ENCODE measurements around the gene DACH1. TPM values are rescaled to one million over a fixed set of nuclear protein-coding genes. Genes with fewer than 3 reads are reported as not detected.

DACH1 gene
- total RNA-seq, 4 donors from 2014 or later: 0.38 to 5.8 (median 2.5) TPM

GRCh38 chr13:71590654-71591148, 276.3 kb downstream of the DACH1 start:
- no peak for DNase-seq (ENCODE audit: low spot score in 2 of 2)
- TF ChIP-seq POLR2A (IDR thresholded peaks at IDR 0.05) (no peak), CTCF (IDR thresholded peaks at IDR 0.05) (no peak)
- intact Hi-C loops (cut with DNase I; ENCODE audit: low total_unique reads): no loop called here
- WGBS, 2 donors: 94 to 98% methylated on average over 3 of the region's 3 CpGs
- no peak overlapping the region for H3K4me3 ChIP-seq (ENCODE audit: low read depth, poor library complexity, severe bottlenecking)

- no peak for DNase-seq (ENCODE audit: low spot score in 2 of 2)
- WGBS, 2 donors: 66 to 71% methylated on average over 2 of the region's 2 CpGs
- intact Hi-C loops (cut with DNase I; ENCODE audit: low total_unique reads): no loop called here
- TF ChIP-seq CTCF (IDR thresholded peaks at IDR 0.05) (no peak), POLR2A (IDR thresholded peaks at IDR 0.05) (no peak)
- no peak overlapping the region for H3K4me3 ChIP-seq (ENCODE audit: low read depth, poor library complexity, severe bottlenecking)
These were observed 278.0 kb downstream of the DACH1 start for GRCh38 chr13:71589032-71589431.

- no peak for DNase-seq (ENCODE audit: low spot score in 2 of 2)
- intact Hi-C loops (cut with DNase I; ENCODE audit: low total_unique reads): no loop called here
- TF ChIP-seq POLR2A (IDR thresholded peaks at IDR 0.05): no peak
- H3K4me3 ChIP-seq (ENCODE audit: low read depth, poor library complexity, severe bottlenecking): no peak overlapping the region
- WGBS, 2 donors: 78 to 81% methylated on average over 5 of the region's 5 CpGs
These were observed 279.2 kb downstream of the DACH1 start for GRCh38 chr13:71587817-71588216.

- TF ChIP-seq CTCF (IDR thresholded peaks at IDR 0.05) (no peak), POLR2A (IDR thresholded peaks at IDR 0.05) (no peak)
- DNase-seq (ENCODE audit: low spot score in 2 of 2): no peak
- H3K4me3 ChIP-seq (ENCODE audit: low read depth, poor library complexity, severe bottlenecking): no peak overlapping the region
- intact Hi-C loops (cut with DNase I; ENCODE audit: low total_unique reads): no loop called here
- 75 to 84% methylated on average over 2 of the region's 2 CpGs for WGBS, 2 donors
These were observed 279.8 kb downstream of the DACH1 start for GRCh38 chr13:71587193-71587592.

- TF ChIP-seq CTCF (IDR thresholded peaks at IDR 0.05): no peak
- no peak for TF ChIP-seq POLR2A (IDR thresholded peaks at IDR 0.05)
- intact Hi-C loops (cut with DNase I; ENCODE audit: low total_unique reads): no loop called here
- 88 to 91% methylated on average over 5 of the region's 5 CpGs for WGBS, 2 donors
These were observed 283.4 kb downstream of the DACH1 start for GRCh38 chr13:71583581-71583980.

GRCh38 chr13:71580614-71581013, 286.4 kb downstream of the DACH1 start:
- no peak for DNase-seq (ENCODE audit: low spot score in 2 of 2)
- TF ChIP-seq POLR2A (IDR thresholded peaks at IDR 0.05): no peak
- TF ChIP-seq CTCF (IDR thresholded peaks at IDR 0.05): no peak
- no peak overlapping the region for H3K4me3 ChIP-seq (ENCODE audit: low read depth, poor library complexity, severe bottlenecking)
- intact Hi-C loops (cut with DNase I; ENCODE audit: low total_unique reads): no loop called here
- WGBS, 2 donors: 72 to 73% methylated on average over 3 of the region's 3 CpGs

More at GRCh38 chr13:71583581-71583980, 283.4 kb downstream of the DACH1 start:
- no peak overlapping the region for H3K4me3 ChIP-seq (ENCODE audit: low read depth, poor library complexity, severe bottlenecking)
- no peak for DNase-seq (ENCODE audit: low spot score in 2 of 2)

Measured in lower leg skin (tissue), 4 donors.